ENCODE measurements around the gene UBXN10. TPM values are rescaled to one million over a fixed set of nuclear protein-coding genes. Genes with fewer than 3 reads are reported as not detected.

UBXN10 gene
- total RNA-seq, 4 donors from 2014 or later = 0.18 to 4.3 (median 0.19) TPM; not detected in 1

DNA sequence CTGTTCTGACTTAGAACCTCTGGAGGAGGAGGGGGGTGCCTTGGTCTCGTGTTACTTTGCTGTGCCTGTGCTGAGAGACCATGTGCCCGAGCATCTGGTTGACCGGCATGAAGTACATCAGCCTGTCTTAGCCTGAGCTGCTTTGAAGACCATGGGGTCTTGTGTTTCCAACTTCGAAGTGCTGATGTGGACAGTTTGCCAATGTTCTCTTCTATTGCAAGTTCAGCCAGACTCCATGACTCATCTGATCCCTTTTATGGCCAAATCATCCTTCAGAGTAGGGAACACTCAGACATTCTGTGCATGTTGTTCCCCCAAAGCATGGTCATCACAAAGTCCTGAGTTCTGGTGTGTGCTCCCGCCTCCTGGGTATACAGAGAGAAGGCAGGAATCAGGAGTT, 6.5 kb downstream of the UBXN10 start:
- TF ChIP-seq, protein P1, sequence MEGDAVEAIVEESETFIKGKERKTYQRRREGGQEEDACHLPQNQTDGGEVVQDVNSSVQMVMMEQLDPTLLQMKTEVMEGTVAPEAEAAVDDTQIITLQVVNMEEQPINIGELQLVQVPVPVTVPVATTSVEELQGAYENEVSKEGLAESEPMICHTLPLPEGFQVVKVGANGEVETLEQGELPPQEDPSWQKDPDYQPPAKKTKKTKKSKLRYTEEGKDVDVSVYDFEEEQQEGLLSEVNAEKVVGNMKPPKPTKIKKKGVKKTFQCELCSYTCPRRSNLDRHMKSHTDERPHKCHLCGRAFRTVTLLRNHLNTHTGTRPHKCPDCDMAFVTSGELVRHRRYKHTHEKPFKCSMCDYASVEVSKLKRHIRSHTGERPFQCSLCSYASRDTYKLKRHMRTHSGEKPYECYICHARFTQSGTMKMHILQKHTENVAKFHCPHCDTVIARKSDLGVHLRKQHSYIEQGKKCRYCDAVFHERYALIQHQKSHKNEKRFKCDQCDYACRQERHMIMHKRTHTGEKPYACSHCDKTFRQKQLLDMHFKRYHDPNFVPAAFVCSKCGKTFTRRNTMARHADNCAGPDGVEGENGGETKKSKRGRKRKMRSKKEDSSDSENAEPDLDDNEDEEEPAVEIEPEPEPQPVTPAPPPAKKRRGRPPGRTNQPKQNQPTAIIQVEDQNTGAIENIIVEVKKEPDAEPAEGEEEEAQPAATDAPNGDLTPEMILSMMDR (IDR thresholded peaks at IDR 0.05 in 4 of 5, conservative IDR thresholded peaks at IDR 0.05 in 1 of 5) = no peak
- no peak for TF ChIP-seq POLR2A (IDR thresholded peaks at IDR 0.05)
- H3K4me1 ChIP-seq = peaks cover 4 to 27% of the 10 kb centered on the region in 2 donors
- ATAC-seq = peak in 1 of 2 donors; percentile 61
- no peaks in the 10 kb centered on the region for H3K9me3 ChIP-seq
- DNase-seq = no peak
- intact Hi-C loops (cut with DNase I; ENCODE audit: low total_unique reads) (no loop called here), in situ Hi-C loops (cut with MboI; ENCODE audit: low sequenced_read_pairs in 4 of 4) (loop anchor here in 1 of 4 donors (10.0 kb wide), 1 partner anchor 278 kb away; no protein-coding TSS in a partner anchor)
- H3K4me3 ChIP-seq = no peak overlapping the region
- H3K27me3 ChIP-seq = peaks cover 3 to 19% (median 8%) of the 10 kb centered on the region in 3 donors
- H3K36me3 ChIP-seq = no peaks in the 10 kb centered on the region
- H3K27ac ChIP-seq = peak overlapping the region in 1 of 4 donors; percentile 41

DNA sequence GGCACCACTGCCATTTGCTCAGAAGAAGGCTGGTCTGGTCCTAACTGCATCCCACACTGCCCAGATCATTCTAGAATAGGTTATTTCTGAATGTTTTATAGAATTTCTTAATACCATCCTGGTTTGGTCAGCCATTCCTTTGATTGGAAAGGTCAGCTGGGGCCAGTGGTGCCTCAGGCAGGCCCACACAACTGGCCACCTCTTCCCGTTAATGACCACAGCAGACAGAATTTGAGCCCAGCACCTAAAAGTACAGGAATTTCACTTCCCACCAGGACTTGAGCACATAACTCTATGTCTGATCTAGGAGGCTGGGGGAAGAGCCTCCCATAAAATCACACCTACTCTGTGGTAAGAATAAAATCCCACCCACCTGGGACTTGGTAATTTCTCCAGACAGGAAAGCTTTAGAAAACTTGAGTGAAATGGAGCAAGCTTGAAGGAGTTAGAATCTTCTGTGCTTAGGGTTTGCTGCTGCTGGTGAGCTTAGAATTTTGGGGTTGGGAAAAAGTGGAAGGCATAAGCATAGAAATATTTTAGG, 7.0 kb downstream of the UBXN10 start:
- Histone ChIP-seq H3K27me3 (peaks cover 2 to 13% (median 10%) of the 10 kb centered on the region in 3 donors), H3K9me3 (no peaks in the 10 kb centered on the region), H3K4me3 (no peak overlapping the region), H3K4me1 (peaks cover 4 to 27% of the 10 kb centered on the region in 2 donors), H3K27ac (peak overlapping the region in 1 of 4 donors; percentile 29), H3K36me3 (no peaks in the 10 kb centered on the region)
- in situ Hi-C loops (cut with MboI; ENCODE audit: low sequenced_read_pairs in 4 of 4) (loop anchor here in 1 of 4 donors (10.0 kb wide), 1 partner anchor 278 kb away; no protein-coding TSS in a partner anchor), intact Hi-C loops (cut with DNase I; ENCODE audit: low total_unique reads) (no loop called here)
- TF ChIP-seq POLR2A (IDR thresholded peaks at IDR 0.05) = no peak
- TF ChIP-seq, protein P1 (IDR thresholded peaks at IDR 0.05 in 4 of 5, conservative IDR thresholded peaks at IDR 0.05 in 1 of 5) = no peak
- ATAC-seq (no peak), DNase-seq (no peak)

DNA sequence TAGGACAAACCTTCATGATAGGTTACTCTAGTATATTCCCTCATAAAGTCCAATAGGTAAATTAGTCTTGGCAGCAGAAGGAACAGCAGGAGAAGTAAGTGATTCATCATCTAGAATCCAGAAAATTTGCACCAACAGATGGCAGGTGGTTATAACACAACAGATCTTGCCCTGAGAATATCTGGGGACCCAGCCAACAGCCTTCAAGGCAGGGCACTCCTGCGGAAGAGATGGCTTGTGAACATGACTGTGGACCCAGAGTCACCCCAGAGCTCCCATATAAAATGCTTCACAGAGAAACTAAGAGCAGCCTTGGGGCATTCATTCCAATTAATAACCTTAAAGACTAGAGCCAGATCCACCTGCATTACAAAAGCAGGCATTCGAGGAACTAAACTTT, 8.3 kb downstream of the UBXN10 start:
- no peak overlapping the region for H3K27ac ChIP-seq
- intact Hi-C loops (cut with DNase I; ENCODE audit: low total_unique reads) (loop anchor here (2.0 kb wide), 1 partner anchor 93 kb away; no protein-coding TSS in a partner anchor), in situ Hi-C loops (cut with MboI; ENCODE audit: low sequenced_read_pairs in 4 of 4) (loop anchor here in 1 of 4 donors (10.0 kb wide), 1 partner anchor 279 kb away; no protein-coding TSS in a partner anchor)
- DNase-seq (no peak), ATAC-seq (no peak)
- H3K27me3 ChIP-seq = peaks cover 2 to 10% (median 3%) of the 10 kb centered on the region in 3 donors
- no peak for TF ChIP-seq POLR2A (IDR thresholded peaks at IDR 0.05)
- TF ChIP-seq, protein P1 (IDR thresholded peaks at IDR 0.05 in 4 of 5, conservative IDR thresholded peaks at IDR 0.05 in 1 of 5) = no peak
- no peaks in the 10 kb centered on the region for H3K36me3 ChIP-seq
- peaks cover 4 to 27% of the 10 kb centered on the region in 2 donors for H3K4me1 ChIP-seq
- no peak overlapping the region for H3K4me3 ChIP-seq
- H3K9me3 ChIP-seq = no peaks in the 10 kb centered on the region

DNA sequence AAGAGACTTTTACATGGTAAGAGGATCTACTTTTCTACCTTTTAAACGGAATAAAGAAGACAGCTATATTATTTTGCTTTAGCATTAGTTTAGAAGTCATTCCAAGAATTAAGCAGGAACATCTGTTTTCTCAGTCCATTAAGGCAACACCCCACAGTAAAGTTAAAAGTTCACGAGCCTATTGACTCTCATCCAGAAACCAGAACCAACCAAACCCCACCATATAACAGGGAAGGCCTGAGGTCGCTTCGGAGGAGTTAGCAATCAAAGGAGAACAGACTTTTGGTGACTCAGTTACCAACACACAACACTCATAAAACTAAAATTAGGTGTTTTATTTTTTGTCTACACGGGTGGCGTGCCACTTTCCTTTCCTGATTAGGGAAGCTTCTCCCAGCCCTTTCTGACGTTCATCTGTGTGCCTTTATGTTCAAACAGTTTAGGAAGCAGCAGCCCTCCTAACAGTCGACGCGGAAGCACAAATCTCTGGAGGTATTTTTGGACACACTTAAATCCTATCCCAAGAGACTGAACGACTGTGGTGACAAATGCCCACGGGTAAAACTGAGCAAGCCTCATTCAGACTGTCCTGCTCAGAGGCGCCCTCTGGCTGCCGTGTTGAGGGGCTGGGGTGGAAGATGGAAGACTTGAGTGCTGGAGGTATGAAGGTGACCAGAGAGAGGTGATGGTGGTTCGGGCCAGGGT, 9.0 kb downstream of the UBXN10 start:
- no peak for TF ChIP-seq POLR2A (IDR thresholded peaks at IDR 0.05)
- TF ChIP-seq, protein P1 (IDR thresholded peaks at IDR 0.05 in 4 of 5, conservative IDR thresholded peaks at IDR 0.05 in 1 of 5) = peak; percentile 60 to 82 (median 74)
- in situ Hi-C loops (cut with MboI; ENCODE audit: low sequenced_read_pairs in 4 of 4) = loop anchor here in 1 of 4 donors (10.0 kb wide), 1 partner anchor 280 kb away; no protein-coding TSS in a partner anchor
- peak overlapping the region in 2 of 4 donors; percentile 14 to 37 for H3K4me3 ChIP-seq
- H3K4me1 ChIP-seq = peaks cover 4 to 22% of the 10 kb centered on the region in 2 donors
- H3K36me3 ChIP-seq = no peaks in the 10 kb centered on the region
- H3K27me3 ChIP-seq = peaks cover 2 to 14% (median 3%) of the 10 kb centered on the region in 3 donors
- H3K27ac ChIP-seq = peak overlapping the region in 1 of 4 donors; percentile 45
- DNase-seq = peak; percentile 45 to 54
- peak; percentile 68 to 91 for ATAC-seq
- no peaks in the 10 kb centered on the region for H3K9me3 ChIP-seq
- intact Hi-C loops (cut with DNase I; ENCODE audit: low total_unique reads) = loop anchor here (1.0 to 2.0 kb wide), 3 partner anchors 43 to 277 kb away; no protein-coding TSS in a partner anchor
